NB4 (cell line): Measurements from ENCODE around the gene NR2F2.

ENCODE experiments used
- CTCF ChIP-seq: IDR thresholded peaks from one replicate; pipeline ENCODE4 v1.5.1; 2012; ENCODE audit warnings: low read depth, low read length
- POLR2A ChIP-seq: IDR thresholded peaks from 2 replicates; pipeline ENCODE4 v1.6.1; 2011; ENCODE audit warnings: mild to moderate bottlenecking; ENCODE audit not compliant: insufficient read length; ENCODE audit errors: extremely low read depth

GRCh38 chr15:96342406-96343112, 12.1 kb downstream of the NR2F2 start:
- TF ChIP-seq POLR2A, result no peak
- no peak for TF ChIP-seq CTCF
